GM19372 (cell line): ENCODE data around the gene CROT.
A peak's percentile ranks its signal among the peaks of the same experiment; 100 is the strongest.
"Not testable (repeated sequence)": the region's sequence is repeated elsewhere in the genome, so short reads cannot be mapped to it uniquely, and the experiment has no call there.

Source experiments
- ATAC-seq: cut with Tn5 transposase; IDR thresholded peaks from one replicate; pipeline ENCODE4 v1.9.1; 2021; ENCODE audit warnings: mild to moderate bottlenecking, low read depth, moderate library complexity; ENCODE audit not compliant: unreplicated experiment

The CROT gene, protein sequence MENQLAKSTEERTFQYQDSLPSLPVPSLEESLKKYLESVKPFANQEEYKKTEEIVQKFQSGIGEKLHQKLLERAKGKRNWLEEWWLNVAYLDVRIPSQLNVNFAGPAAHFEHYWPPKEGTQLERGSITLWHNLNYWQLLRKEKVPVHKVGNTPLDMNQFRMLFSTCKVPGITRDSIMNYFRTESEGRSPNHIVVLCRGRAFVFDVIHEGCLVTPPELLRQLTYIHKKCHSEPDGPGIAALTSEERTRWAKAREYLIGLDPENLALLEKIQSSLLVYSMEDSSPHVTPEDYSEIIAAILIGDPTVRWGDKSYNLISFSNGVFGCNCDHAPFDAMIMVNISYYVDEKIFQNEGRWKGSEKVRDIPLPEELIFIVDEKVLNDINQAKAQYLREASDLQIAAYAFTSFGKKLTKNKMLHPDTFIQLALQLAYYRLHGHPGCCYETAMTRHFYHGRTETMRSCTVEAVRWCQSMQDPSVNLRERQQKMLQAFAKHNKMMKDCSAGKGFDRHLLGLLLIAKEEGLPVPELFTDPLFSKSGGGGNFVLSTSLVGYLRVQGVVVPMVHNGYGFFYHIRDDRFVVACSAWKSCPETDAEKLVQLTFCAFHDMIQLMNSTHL

DNA sequence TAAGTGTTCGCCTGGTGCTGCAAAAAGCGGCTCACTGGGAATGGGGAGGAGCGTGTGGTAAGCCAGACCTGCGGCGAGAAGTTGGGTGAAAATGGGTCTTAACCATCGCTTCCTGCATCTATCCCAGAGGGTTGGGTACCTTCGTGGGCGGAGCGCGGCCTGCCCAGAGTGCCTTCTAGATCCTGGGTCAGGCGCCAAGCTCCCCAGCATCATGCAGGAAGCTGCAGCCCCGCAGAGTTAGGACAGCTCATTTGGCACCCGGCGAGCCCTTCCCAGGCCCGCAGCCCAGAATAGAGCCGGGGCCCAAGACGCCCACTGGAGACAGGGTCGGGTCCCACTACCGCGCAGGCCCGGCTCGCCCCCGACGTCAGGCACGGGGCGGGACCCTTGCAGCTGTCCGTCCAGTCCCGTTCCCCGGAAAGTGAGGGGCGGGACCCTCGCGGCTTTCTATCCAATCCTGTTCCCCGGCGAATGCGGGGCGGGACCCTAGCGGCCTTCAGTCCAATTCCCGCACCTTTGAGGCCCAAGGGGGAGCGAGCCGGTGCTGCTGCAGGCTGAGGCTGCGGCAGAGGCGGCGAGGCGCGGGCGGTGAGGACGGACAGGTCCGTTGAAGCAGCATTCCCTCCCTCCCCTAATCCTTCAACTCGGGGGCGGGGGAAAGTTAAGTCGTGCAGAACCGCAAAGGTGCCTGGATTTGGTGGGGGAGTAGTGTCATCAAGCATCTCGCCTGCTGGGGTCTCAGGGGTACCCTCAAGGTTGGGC is at the start of gene CROT:
Gene CROT (plus strand): TSS at position 499 of the 762 bp plus-strand sequence. CDS start 3,405 bp downstream, outside the sequence.
- peak; percentile 97 for ATAC-seq

DNA sequence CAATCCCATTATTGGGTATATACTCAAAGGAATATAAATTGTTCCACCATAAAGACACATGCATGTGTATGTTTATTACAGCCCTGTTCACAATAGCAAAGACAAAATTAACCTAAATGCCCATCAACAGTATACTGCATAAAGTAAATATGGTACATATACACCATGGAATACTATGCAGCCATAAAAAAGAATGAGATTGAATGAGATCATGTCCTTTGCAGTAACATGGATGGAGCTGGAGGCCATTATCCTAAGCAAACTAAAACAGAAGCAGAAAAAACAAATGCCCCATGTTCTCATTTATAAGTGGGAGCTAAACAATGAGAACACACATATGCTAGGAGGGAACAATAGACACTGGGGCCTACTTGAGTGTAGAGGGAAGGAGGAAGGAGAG is 44.7 kb upstream of the CROT start:
- ATAC-seq: no peak

DNA sequence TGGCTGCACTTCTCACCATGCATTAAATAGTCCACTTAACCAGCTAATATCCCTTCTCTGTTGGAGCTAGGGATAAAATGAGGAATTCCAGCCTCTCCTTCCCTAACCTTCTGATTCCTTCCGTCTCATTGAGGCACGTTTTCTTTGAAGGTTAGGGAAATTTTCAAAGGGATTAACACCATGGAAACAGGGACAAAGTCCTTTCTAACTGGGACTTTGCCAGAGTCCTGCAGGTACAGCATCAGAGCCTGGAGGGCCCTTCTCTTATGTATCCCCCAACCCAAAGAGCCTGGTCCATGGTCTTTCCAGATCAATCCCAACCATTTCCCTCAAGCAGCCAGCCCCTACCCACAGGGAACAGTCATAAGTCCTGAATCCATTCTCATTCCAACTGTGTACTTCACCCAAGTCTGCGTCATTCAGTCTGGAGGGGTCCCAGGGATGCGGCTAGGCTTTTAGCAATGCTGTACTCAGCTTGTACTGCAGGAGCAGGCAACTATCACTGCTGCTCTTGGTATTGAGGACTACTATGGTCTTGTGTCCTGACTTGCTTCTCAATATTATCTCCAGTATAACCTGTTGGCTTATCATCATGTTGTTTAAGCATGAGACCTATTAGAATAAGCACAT is 34.6 kb upstream of the CROT start:
- ATAC-seq: no peak

DNA sequence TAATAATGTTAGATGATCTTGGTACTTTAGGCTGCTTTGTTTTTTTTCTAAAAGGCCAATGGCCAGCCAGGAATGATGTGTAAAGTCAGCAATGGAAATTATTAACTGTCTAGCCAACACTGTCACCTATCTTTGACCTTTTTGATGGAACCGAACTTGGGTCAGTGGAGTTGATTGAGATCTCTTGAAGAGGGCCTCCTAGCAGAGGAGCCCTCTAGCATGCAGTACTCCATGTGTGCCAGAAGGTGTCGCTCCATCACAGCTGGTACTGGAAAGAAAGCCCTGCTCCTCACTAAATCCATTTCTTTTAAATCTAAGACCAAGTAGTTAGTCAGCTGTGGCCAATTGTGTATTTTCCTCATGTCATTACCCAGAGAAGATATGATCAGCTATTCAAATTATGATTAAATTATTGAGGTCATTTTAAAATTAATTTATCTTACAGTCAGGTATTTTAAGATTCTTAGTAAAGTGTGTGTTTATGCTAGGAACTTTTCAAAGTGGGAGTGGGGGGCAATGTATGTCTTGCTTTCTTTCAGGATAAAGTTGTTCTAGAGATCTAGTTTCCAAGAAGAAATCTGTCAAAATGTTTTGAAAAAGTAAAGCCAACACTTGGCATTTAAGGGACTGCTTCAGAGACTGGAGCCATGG is 33.1 kb upstream of the CROT start:
- ATAC-seq: peak; percentile 69

DNA sequence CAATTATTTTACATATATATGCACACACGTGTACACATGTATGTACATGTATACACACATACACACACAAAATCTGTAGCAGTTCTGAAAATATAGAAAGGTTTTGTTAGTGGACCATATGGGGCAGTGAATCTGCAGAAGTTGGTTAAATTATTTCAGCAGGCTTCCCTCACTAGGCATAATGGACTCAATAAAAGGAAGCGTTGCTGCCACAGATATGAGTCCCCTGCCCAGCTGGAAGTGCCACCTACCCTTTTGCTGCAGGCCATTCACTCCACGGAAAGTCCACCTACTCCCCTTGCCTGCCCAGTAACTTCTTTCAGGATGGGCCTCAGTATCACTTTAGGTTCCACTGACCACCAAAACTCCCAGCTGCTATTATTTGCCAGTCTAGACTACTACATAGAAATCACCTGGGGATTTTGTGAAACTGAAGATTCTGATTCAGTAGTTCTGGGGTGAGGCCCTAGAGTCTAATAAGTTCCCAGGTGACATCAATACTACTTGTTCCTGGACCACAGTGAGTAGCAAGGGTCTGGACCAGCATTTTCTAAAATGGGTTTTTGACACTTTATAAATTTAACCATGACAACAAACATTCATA is 29.3 kb upstream of the CROT start:
- ATAC-seq: peak; percentile 71

DNA sequence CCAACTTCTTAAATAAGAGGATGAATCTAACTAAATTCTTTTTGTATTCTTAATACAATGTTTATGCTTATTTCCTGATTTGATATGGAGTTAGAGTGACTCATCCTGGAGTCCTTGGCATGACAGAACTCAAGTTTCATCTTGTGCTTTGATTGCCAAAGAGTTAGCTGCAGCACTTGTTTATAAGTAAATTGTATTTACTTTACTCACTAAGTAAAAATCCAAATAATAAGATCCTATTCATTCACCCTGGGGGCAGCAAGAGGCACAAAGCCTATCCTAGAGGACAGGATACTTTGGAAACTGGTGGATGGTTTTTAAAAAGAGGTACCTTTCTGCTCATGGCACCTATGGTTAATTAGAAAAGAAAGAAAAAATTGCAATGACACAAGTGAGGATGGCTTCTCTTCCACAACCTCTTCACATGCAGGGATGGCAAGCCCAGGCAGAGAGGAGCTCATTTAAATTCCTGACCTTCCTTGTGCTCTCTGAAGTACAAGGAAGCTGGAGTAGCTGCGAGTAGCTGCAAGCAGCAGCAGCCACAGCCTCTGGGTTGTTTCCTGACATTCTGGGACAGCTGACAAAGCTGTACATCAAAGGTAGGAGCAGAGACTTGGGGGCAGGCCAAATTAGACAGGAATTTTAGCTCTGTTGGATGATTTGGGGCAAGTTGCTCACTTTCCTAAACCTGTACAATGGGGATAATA is 28.5 kb upstream of the CROT start:
- no peak for ATAC-seq

DNA sequence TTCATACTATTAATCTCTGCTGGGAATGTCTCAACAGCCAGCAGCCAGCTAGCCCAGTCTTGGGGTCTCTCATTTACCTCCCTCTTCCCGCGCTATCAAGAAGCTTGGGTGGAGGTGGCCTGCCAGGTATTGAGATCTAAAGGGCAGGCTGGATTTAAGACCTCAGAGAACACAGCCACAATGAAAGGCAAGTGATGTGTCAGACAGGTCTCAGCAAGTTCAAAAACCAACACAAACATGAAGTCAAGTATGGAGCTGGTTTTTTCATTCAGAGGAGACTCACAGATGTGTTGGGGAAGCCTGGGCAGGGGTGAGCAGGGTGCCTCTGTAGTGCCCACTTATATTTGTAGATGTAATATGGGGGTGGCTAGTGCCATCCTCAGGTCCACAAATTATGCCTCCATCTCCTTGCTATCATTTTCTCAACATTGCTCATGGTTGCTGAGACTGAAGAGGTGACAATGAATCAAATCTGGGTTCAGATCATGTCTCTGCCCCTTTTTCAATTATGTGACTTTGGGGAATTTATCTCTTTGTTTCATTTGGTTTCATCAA is 27.7 kb upstream of the CROT start:
- ATAC-seq: no peak

DNA sequence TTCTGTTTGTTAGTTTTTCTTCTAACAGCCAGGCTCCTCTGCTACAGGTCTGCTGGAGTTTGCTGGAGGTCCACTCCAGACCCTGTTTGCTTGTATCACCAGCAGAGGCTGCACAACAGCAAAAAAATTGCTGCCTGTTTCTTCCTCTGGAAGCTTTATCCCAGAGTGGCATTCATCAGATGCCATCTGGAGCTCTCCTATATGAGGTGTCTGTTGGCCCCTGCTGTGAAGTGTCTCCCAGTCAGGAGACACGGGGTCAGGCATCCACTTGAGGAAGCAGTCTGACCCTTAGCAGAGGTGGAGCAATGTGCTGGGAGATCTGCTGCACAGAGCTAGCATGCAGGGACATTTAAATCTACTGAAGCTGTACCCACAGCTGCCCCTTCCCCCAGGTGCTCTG is 26.7 kb upstream of the CROT start:
- no peak for ATAC-seq

DNA sequence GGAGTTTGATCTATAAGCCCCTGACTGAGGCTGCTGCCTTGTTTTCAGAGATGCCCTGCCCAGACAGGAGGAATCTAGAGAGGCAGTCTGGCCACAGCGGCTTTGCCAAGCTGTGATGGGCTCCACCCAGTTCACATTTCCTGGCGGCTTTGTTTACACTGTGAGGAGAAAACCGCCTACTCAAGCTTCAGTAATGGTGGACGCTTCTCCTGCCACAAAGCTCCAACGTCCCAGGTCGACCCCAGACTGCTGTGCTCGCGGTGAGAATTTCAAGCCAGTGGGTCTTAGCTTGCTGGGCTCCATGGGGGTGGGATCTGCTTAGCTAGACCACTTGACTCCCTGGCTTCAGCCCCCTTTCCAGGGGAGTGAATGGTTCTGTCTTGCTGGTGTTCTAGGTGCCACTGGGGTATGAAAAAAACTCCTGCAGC is 26.3 kb upstream of the CROT start:
- ATAC-seq: not testable (repeated sequence)

DNA sequence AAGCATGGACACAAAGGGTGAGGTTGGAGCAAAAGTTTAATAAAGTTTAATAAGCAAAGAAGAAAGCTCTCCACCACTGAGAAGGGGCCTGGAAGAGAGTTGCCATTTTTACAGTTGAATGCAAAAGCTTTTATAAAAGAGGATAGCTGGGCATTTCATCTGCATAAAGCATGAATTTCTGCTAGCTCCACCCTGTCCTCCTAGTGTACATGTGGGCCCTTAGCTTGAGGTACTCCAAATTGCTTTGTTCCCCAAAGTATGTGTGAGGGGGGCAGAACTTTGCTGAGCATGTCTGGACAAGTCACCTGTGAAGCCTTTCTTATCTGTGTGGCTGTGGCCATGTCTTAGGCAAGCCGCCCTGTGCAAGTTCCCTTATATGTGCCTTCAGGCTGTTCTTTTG is 22.6 kb upstream of the CROT start:
- no peak for ATAC-seq

DNA sequence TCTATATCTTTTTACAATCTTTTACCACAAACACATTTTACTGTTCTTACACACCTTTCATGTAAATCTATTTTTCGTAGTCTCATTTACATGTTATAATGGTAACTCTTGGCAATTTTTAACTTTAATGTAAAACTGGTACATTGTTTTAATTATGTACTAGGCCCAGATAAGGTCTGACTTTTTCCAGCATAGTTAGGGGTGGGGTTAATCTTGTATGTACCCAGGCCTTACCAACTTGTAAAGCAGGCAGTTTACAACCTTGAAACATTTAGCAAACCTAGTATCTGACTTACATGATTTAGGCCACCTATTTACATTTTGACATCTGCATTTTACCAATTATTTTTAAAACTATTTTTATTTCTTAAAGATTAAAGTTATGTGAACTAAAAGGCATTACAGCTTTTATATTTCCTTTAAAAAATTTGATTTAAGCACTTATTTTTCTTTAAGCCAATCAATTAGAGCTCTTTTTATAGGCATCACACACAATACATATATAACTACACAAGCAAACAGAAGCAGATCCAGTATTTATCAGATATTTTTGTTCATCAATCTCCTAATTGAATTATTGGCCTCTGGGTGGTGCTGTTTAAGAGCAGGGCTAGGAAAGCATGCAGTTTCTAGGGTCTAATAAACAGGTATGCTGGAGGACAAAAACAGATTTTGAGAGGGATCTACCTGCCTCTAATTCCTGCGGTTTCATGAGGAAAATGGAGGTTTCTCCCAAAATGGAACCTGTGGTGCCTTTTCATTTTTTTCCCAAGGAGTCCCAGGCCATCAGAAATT is 19.7 kb upstream of the CROT start:
- no peak for ATAC-seq

DNA sequence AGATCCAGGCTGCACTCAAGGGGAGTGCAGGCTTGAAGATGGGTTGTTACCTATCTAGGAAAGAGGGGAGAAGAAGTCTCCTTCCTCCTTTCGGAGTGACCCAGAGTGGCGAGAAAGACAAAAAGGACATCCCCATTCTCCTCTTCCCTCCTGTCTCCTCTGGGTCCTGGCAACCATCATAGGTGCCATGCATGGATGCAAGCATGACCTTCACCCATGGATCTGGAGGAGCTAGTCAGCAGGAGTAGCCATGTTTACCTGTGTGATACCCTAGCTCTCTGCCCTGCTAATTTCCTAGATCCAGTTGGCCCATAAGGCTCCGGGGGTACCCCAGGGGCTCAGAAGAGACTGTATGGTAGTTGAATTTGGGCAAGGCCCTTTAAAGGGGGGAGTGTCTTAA is 17.2 kb upstream of the CROT start:
- no peak for ATAC-seq

DNA sequence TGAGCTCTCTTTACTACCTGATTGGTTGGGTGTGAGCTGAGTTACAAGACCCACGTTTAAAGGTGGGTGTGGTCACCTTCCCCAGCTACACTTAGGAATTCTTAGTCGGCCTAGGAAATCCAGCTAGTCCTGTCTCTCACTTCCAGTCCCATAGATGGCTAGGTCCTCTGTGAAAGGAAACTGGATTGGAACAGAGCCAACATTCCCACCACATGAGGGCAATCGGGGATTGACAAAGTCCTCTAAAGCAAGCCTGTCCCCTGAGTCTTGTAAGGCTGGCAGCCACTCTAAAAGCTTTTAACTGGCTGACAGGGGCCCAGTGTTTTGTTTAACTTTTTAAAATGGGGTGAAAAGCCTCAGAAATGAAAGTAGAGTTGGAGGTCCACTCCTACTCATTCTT is 15.1 kb upstream of the CROT start:
- ATAC-seq: no peak

DNA sequence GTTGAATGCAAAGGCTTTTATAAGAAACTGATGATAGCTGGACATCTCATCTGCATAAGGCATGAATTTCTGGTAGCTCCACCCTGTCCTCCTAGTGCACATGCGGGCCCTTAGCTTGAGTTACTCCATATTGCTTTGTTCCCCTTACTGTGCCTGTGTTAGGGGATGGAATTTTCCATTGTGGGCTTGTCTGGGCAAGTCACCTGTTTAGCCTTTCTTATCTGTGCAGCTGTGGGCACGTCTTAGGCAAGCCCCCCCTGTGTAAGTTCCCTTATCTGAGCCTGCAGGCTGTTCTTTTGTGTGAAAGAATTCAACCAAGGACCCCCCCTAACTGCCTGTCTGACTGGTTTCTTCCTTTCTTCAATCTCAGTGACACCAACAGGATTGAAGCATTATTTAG is 14.5 kb upstream of the CROT start:
- no peak for ATAC-seq

DNA sequence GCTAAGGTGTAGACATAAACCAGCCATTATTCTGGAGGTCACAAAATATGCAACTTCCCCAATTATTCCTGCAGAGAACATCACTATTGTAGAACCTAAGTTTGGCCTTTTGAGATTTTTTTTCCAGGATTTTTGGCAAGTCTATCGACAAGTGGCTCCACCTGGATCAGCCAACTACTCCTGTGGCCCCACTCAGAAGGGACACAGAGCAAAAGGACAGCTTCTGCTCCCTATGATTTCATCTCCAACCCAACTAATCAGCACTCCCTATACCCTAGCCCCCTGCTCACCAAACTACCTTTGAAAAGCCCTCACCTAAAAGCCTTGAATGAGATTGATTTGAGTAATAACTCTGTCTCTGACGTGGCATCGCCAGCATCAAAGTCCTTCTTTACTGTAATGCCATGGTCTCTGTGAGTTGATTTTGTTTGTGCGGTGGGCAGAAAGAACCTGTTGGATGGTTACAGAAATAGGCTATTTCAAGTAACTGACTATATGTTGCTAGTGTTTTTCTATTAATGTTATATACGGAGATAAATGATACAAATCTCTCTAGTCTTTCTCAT is 13.7 kb upstream of the CROT start:
- no peak for ATAC-seq

DNA sequence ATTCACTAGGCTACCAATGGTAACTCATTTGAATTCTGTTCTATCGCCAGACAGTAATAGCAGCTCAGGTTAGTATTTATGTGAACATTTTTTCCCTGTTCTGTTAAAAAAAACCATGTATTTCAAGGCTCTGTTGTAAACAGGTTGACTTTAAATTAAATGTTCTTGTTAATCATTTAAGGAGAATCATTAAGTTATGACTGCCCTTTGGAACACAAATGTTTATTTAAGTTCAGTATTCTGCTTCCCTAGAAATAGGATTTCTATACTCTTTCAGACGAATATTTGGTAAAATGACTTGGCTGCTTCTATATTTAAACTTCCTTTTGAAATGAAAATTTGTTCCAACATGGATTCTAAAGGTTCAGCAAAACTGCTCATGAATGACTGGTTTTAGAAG is 13.1 kb upstream of the CROT start:
- no peak for ATAC-seq

DNA sequence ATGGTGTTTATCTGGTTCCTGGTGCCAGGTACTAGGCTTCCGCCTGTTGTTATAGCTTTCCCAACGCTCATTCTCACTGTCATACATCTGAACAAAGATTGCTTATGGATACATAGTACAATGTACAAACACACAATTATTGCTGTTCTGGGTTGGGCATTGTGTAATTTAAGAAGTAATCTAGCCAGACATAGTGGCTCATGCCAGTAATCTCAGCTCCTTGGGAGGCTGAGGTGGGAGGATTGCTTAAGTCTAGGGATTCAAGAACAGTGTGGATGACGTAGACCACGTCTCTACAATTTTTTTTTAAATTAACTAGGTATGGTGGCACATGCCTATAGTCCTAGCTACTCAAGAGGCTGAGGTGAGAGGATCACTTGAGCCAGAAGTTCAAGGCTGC is 9.3 kb upstream of the CROT start:
- no peak for ATAC-seq

DNA sequence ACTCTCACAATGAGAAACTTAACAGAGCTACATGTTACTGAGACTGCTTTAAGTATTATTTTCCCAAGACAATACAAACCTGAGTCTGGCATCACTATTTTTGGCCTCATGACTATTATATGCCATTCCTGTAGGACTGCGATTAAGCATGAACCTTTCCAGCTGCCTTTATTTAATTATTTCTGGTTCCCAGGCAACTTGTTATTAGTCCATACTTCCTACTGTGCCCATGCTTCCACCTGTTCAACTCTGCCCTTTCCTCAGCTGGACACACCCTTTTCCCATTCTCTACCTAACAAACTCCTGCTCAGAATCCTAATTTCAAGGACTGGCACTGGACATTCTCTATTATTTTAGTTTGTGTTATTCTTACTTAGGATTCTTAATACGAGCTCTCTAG is 8.1 kb upstream of the CROT start:
- ATAC-seq: no peak
